GM03348 (cell line): ENCODE measurements around the gene EPHA8.

Source experiments
- DNase-seq: peaks from one replicate; pipeline ENCODE4 v3.0.0; 2012; ENCODE audit warnings: low spot score

The EPHA8 gene

DNA sequence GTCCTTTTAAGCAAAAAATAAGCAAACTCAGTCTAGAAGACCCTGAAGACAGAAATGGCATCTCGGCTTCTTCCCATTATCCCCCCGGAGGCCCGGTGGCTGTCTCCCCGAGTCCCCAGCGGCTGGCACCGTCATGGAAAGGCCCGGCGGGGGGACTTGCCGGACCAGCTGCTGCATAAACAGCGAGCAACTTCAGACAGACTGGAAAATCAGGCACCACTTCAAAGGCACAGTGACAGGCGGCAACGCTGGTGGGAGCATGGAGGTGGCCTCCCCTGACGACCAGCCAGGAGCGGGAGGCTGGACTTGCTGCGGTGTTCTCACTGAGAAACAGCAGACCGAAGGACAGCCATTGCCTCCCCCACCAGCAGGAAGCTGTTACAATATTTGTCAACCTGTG is 54.8 kb downstream of the EPHA8 start:
- no peak for DNase-seq

DNA sequence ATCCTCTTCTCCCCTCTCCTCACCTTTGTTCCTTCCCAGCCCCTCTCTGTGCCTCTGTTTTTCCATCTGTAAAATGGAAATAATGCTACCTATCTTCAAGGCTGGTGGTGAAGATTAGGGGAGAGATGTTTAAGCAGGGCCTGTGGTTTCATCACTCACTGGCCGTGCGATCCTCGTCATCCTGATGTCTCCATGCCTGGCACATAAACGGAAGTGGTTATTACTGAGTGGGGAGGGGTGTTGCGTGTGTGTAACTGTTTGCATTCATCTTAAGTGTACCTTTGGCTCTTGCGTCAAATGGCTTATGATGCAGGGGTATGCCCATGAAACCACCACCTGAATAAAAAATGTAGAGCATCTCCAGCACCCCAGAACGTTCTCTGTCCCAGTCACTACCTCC is 56.0 kb downstream of the EPHA8 start:
- no peak for DNase-seq

DNA sequence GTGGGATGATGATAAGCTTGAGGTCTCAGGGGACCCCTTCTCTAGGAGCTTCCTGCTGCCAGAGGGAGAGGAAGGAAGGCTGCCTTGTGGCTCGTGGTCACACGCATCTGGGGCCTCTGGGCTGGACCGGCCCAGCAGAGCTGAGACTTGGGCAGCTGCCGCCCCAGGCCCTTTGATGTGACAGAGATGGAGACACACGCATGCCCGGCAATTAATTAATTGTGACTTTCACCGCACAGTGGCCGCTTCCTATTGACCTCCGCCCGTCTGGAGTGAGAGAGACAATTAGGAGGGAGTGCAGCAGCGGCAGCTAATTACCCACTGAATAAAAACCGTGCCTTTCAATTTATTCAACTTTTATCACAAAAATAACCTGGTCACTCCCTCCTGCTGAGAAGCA is 56.5 kb downstream of the EPHA8 start:
- DNase-seq = no peak

DNA sequence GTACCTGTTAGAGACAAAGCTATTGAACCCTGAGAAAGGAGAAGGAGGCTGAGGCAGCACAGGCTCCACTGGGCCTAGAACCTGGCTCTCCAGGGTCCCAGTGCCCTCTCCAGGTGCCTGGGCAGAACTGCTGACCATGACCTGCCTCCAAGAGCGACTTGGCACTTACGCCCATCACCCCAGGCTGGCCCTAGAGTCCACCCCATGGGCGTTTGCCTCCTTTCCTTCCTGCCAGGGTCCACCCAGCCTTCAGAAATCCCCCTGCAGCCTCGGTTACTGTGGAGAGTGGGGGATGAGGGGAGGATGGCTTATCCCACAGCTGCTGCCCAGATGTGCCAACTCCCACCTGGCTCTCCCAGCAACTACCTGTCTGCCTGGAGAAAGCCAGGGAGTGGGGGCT is 58.5 kb downstream of the EPHA8 start:
- no peak for DNase-seq

DNA sequence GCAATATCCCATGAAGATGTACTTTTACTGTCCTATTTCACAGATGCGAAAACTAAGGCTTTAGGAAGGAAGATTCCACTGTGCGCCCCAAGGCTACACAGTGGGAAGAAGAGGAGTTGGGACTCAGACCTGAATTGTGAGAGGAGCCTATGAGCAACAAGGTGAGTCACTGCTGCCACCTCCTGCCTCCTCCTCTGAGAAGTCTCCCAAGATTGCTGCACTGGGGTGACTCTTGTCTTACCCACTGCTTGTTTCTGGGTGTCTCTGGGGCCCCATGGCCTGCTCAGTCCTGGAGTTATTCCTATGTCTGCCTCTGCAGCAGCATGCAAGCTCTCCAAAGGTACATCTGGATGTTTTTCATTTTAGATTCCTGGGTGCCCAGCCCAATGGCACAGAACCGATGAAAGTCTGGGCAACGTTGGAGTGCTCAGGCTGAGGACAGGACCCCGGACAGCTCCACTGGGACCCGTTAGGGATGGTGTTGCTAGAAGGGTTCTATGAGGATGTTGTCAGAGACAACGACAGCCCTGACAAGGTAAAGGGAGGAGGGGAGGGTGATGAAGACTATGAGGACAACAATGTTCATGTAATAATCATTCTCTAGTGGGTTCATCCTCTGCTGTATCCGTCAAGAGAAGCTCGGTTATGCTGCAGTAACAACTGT is 62.1 kb downstream of the EPHA8 start:
- DNase-seq = peak; percentile 32

DNA sequence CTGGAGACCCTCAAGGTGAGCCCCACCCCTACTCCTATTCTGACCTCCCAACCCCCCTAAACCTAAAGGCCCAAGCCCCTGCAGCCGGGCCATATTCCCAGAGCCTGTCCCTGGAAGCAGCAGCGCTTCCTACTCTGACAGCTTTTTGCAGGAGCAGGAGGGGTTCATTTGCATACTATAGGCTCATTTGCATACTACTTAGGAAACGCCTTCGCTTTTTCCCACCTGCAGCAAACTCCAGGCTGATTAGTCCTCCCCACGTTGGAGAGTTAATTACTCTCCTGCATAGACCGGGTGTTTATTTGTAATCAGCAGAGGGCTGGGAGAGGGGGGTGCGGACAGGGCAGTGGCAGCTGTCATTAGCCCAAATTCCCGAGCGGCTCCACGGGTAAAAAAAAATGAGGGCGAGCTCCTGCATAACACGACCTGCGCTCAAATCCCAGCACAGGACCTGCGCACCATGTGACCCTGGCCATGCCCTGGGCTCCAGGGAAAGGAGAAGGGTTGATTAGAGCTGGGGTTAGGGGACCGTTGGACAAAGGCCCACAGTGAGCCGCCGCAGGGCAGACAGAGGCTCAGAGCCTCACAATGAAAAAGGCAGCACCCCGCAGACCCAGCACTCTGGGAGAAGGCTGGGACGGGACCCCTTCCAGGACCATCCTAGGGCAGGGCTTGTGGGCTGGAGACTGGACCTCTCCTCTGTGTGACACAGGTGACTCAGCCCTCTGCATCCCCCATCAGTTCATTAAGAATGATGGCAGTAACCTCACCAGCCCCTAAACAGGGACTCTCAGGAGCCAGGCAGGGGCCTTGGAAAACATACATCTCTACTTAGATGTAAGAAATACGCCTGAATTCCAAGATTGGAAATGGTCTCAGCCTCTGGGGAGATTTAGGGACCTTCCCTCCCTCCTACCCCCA is 63.2 kb downstream of the EPHA8 start:
- no peak for DNase-seq

DNA sequence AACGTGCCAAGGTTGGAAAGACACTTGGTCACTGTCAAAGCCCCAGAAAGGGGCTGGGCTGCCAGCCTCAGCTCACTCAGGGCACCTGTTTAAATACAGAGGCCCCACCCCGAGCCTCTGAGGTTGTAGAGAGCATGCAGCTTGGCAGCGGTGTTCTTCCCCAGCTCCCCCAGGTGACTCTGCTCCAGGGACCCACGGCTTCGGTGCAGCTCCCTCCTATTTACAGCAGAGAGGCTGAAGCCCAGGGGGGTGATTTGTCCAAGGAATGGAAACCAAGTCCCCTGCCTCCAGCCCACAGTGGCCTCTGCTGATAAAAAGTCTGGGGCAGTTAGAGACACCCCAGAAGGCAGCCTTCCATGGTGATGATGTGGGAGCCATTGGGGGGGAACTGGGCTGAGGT is 64.0 kb downstream of the EPHA8 start:
- DNase-seq = no peak

DNA sequence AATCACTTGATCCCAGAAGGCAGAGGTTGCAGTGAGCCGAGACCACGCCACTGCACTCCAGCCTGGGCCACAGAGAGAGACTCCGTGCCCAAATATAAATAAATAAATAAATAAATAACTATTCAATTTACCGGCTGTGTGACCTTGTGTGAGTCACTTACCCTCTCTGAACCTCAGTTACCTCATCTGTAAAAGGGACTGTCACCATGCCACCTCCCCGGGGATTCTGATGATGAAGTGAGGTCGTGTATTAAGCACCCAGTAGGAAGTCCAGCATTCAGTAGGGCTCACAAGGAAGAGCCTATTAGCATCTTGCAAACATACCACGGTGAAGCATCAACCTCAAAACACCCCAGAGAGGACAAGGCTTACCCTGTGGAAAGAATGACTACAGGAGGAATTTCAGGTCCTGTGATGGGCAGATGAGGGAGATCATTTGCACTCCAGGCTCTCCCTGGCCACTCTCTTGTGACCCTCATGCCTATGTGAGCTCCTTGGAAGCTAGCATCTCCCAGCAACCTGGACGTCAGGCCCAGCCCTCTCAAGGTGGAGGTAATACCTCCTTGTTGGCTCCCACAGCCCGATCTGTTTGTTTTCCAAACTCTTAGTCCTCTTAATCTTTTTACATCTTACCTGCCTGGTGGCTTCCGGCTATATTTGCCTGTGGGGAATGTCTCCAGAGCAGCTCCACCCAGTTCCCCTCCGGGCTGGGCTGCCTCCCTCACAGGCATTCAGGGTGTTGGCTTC is 65.6 kb downstream of the EPHA8 start:
- no peak for DNase-seq

DNA sequence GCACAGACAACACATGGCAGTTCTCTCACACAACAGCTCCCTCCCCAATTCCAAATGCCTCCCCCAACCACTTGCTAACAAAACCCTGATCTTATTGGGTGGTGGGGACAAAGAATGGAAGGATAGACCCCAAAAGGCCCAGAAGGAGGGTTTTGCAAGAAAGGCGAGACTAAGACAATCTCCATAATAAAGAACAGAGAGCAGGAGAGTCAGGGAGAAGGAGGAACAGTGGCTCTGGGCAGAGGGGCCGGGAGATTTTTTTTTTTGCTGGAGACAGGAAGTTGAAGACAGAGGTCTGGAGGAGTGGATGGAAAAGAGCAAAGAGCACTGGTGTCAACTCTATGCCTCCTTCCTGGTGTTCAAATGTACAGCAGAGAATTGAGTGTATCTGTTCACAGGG is 66.6 kb downstream of the EPHA8 start:
- DNase-seq = no peak

DNA sequence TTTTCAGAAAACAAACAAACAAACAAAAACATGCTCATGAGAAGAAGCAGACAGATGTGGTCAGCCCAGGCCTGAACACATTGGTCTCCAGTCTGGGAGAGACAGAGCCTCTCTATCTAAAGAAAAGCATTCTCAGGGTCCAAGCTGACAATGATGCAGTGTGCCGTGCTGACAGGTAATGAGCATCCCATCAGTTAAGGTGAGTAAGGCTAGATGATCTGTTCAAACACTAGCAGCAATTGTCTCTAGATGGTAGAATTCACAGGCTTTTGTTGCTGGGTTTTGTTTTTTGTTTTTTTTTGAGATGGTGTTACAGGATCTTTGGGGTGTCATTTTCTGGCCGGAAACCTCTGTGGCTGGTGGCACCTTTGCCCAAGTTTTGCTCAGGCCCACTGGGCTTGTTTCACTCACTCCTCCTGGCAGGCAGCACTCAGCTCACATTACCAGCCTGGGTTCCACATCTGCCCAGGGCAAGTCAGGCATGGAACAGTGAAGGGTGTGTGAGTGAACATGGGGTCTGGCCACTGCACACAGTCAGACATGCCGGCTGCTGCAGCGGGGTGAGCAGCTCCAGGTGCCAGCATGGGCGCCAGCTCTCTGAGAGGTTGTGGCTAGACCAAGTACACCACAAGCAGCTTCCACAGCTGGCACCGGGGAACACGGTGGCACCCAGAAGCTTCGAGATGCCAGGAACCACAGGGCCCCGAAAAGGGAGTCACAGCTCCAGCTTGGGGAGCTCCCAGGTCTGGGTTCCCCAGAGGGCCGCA is 70.6 kb downstream of the EPHA8 start:
- DNase-seq = no peak

DNA sequence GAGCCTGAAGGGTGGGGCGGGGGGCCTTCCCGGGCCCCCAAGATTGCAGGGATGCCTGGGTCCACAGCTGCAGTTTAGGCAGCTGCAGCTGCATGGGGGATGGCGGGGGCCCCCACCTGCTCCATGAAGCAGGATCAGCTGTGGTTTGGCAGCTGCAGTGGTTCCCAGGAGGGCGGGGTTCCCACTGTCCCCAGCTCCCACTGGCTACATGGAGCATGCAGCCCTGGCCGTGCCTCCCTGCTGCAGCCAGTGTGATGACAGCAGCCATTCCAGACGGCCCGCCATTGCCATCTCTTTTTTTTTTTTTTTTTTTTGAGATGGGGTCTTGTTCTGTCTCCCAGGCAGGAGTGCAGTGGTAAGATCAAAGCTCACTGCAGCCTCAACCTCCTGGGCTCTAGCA is 72.1 kb downstream of the EPHA8 start:
- no peak for DNase-seq

DNA sequence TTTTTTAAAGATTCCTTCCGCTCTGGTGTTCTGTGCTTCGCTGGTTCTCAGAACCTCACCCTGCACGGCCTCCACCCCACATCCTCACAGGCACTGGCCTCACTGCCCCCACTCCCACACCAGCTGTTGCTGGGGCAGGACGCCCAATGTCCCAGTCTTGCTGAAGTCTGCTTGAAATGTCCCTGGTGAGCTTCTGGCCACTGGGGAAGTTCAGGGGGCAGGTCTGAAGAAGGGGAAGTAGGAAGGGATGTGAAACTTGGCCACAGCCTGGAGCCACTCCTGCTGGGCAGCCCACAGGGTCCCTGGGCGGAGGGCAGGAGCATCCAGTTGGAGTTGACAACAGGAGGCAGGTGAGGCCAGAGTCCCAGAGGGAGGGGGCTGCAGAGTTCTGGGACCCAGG is 73.1 kb downstream of the EPHA8 start, which contains the start of gene C1QA:
C1QA (plus strand) TSS at position 276 of the 400 bp plus-strand sequence. CDS start 989 bp downstream, outside the sequence.
- DNase-seq = no peak

DNA sequence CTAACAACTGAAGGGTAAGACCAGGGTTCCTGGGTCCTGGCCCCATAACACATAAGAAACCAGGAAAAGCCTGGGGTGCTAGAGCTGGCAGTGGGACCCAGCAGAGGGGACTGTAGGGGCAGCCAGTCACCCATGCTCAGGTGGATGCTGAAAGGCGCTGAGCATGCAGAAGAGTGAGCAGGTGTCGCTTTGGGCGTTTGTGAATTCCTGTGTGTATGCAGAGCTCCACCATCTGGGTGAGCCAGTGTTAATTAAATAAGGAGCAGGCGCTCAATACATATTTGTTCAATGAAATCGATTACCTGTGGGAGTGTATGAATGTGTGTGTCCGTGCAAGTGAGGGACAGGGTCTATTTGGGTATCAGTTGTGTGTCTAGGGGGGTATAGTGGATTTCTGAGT is 73.6 kb downstream of the EPHA8 start:
- no peak for DNase-seq

DNA sequence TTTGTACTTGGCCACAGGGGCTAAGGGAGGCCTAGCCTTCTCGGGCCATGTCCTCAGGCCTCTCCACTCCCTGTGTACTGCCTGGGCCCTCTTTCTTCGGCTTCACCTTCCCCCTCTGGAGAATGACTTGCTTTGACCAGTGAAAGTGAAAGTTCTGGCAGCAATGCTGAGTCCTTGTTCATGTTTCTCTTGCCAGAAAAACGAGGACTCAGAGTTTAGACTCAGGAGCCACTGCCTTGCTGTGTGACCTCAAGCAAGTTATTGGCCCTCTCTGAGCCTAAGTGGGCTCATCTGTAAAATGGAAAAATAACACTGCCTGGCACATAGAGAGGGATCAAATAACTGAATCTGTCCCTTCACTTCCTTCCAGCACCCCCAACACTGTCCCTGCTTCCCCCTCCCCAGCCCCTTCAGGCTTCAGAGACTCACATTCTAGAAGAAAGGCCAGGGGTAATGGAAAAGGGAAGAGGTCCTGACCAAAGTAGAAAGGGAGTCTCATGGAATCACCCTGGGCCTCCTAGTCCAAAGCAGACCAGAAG is 74.7 kb downstream of the EPHA8 start:
- DNase-seq = no peak

DNA sequence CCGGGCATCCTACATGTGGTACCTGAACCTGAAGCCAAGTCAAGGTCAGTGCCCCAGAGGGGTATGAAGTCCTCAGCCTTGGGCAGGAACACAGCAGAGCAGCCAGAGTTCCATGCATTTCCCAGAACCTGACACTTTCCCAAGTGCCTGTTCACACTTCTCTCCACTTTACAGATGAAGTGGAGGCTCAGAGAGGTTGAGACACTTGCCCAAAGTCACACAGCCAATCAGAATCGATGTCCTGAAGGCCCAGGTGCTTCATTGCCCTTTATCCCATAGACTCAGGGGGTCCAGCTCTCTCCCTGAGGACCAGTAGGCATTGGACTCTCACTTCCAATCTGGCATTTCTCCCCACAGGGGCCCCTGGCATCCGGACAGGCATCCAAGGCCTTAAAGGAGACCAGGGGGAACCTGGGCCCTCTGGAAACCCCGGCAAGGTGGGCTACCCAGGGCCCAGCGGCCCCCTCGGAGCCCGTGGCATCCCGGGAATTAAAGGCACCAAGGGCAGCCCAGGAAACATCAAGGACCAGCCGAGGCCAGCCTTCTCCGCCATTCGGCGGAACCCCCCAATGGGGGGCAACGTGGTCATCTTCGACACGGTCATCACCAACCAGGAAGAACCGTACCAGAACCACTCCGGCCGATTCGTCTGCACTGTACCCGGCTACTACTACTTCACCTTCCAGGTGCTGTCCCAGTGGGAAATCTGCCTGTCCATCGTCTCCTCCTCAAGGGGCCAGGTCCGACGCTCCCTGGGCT is 75.4 kb downstream of the EPHA8 start:
- no peak for DNase-seq

DNA sequence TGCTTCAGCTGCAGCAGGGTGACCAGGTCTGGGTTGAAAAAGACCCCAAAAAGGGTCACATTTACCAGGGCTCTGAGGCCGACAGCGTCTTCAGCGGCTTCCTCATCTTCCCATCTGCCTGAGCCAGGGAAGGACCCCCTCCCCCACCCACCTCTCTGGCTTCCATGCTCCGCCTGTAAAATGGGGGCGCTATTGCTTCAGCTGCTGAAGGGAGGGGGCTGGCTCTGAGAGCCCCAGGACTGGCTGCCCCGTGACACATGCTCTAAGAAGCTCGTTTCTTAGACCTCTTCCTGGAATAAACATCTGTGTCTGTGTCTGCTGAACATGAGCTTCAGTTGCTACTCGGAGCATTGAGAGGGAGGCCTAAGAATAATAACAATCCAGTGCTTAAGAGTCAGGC is 76.0 kb downstream of the EPHA8 start:
- peak; percentile 48 for DNase-seq

DNA sequence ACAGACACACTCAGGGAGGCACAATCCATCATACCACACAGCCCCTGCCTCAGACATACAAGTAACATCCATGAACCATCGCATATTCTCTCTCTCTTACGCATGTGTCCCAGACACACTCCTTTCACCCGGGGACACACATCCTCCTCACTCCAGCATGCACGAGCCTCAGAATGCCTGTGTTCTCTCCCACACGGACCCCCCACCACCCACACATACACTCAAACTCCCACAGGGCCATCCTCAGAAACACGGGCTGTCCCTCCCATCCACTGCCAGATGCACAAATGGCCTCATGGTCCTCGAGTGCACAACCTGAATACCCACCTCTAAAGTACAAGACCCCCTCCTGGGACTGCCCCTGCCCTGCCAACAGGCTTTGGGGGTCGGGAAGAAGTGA is 78.0 kb downstream of the EPHA8 start:
- no peak for DNase-seq

DNA sequence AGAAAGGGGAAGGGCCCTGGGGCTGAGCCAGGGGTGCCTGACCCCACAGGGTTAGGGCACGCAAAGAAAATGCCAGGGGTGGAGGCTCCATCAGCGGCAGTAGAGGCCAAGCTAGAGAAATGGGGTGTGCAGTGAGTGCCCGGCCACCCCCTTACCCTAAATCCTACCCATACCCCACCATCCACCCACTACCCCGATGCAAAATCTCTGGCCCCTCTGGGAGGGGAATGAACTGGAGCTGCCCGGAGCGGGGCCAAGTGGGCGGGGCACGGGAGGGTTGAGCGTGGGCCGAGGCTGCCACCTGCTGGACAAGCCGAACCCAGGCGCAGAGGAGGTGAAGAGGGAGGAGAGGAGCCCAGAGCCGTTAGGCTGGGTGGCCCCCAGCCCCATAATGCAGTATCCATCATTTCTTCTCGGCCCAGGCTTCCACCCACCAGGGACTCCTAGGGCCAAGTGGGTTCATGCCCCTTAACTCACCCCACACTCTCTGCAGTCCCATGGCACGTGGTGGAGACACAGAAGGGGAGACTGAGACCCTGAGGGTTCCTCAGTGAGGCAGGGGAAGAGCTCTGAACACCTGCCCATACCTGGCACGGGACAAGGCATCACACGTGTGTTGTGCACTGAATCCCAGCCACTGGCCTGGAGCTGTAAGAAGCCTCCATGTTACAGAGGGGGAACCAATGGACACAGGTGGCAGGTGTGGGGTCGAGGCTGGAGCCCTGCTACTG is 78.8 kb downstream of the EPHA8 start:
- peak; percentile 95 for DNase-seq

DNA sequence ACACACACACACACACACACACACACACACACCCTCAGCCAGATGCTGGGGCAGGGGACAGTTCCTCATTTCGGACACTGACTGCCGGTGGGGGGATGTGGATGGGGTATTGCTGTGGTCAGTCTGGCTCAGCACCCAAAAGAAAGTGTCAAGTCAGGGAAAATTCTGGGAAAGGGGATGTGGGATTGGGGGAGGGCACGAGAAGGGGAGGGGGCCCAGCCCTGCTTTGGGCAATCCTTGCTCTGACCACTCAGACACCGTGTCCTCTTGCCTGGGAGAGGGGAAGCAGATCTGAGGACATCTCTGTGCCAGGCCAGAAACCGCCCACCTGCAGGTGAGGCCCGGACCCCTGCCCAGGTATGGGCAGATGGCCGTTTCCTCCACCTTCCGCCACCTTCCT is 80.1 kb downstream of the EPHA8 start, which contains the start of gene C1QC:
C1QC (plus strand) TSS at position 253 of the 400 bp plus-strand sequence. CDS start 391 bp downstream, outside the sequence.
- no peak for DNase-seq

DNA sequence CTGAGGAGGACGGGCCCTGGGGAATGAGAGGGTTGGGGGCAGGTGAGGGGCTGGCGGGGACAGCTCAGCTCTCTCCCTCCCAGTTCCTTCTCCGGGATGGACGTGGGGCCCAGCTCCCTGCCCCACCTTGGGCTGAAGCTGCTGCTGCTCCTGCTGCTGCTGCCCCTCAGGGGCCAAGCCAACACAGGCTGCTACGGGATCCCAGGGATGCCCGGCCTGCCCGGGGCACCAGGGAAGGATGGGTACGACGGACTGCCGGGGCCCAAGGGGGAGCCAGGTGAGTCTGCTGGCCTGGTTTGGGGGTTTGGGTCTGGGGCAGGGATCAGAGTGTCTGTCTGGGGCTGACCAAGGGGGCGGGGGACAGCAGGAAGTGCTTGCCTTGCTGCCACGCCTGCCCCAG is 80.6 kb downstream of the EPHA8 start:
- no peak for DNase-seq
